HT1080 (cell line): ENCODE data around the gene NET1. TPM values are rescaled to one million over a fixed set of nuclear protein-coding genes. Genes with fewer than 3 reads are reported as not detected.

Experiments used
- DNase-seq: peaks from one replicate; pipeline ENCODE4 v3.0.0-alpha.2; 2015; ENCODE audit warnings: low read depth
- total RNA-seq: library from RNA; depleted of rRNA; stranded (reverse); fragments of >200 nt; shearing (Covaris generic); gene quantifications from 2 replicates; pipeline ENCODE4 v1.2.3, GENCODE V29; 2014

The NET1 gene
- total RNA-seq, 1 experiment from 2014 or later: 58.3 TPM

- no peak for DNase-seq
Measured at GRCh38 chr10:5480162-5480941, 68.0 kb downstream of the NET1 start.

- DNase-seq: no peak
Measured at GRCh38 chr10:5481121-5481520, 68.8 kb downstream of the NET1 start.

GRCh38 chr10:5482016-5482415 lies 69.7 kb downstream of the NET1 start:
- DNase-seq: no peak

DNA sequence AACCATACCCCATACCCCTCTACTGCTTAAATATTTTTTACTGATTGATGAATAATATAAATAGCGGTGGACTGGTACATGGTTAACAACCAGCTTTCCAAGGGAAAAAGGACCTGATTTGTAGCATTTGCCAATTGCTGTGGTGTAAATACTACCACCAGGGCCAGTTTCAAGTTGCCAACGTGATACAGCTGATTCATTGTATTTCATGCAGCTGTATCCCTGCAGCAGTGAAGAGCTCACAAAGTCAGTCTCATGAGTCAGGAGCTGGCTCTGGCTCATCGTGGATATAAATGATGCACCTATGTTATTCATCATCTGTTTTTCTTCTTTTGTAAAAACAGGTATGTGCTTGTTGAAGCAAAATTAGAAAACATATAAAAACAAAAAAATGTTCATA lies 71.8 kb downstream of the NET1 start:
- peak; percentile 58 for DNase-seq

DNA sequence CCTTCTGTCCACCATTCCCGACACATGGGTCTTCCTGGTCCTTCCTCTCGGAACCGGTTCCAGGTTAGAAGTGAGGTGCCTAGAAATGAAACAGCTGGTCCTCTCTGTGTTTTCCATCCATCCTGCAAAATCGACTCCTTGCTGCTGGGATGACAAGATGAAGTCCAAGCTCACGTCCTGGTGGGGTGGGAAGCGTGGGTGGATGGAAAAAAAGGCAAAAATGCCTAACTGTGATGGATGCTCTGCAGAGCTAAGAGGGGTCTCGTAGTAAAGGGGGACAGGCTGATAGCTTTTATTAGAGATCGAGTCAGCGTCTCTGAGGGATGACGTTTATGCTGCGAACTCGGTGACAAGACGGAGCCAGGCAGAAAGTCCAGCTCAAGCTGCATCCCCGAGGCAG lies 72.9 kb downstream of the NET1 start:
- no peak for DNase-seq

GRCh38 chr10:5485948-5486852 lies 73.8 kb downstream of the NET1 start:
- no peak for DNase-seq

DNA sequence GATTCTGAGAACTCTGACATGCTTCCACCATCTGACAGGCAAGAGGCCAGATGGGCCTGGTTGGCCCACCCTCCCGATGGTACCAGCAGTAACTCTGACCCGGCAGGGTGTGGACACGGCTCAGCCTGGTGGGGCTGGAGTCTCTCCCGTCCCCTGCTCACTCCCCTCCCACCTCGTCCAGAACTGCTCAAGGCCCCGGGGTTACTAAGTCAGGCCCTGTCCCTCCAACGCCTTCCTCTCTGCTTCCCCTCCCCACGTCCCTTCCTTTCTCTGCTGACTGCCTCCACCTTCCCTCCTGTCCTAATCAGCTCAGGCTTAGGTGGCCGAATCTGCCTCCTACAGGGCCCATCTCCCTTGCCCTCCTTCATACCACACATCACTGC lies 74.5 kb downstream of the NET1 start:
- DNase-seq: no peak

DNA sequence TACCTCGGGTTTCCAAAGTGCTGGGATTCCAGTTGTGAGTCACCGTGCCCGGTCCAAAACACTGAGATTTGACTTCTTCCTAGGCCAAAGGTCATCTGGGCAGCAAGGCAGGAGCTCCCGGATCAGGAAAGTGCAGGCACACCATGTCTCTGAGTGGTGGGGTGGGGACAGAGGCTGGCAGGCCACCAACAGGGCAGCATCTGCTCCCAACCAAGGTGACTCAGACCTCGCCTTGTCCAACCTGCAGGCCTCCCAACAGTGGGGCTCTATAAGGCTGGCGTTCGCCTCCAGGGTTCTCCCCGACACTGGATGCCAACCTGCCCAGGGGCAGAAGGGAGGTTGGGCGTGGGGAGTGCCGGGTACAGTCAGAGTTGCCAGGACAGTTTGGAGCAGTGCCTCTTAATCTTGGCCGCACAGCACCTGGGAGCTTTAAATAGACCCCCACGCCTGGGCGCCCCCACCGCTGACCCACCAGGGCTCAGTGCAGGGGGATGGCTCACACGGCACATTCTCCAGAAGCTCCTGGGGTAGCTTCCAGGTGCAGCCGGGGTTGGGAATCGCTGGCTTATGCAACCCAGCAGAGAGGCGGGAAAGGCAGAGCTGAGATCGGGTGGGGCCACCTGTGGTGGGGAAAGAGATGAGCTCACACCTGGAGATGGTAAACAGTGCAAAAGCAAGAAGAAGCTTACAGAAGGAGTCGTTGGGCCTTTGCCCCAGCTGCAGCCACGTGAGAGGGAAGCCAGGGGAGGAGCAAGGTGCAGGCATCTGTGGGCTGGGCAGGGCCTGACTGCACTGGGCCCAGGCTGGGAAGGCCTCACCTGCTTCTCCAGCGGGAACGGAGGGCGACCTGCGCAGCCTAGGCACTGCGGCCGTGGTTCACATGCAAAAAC lies 76.2 kb downstream of the NET1 start:
- DNase-seq: no peak

- DNase-seq: no peak
Measured at GRCh38 chr10:5490032-5490431, 77.7 kb downstream of the NET1 start.

DNA sequence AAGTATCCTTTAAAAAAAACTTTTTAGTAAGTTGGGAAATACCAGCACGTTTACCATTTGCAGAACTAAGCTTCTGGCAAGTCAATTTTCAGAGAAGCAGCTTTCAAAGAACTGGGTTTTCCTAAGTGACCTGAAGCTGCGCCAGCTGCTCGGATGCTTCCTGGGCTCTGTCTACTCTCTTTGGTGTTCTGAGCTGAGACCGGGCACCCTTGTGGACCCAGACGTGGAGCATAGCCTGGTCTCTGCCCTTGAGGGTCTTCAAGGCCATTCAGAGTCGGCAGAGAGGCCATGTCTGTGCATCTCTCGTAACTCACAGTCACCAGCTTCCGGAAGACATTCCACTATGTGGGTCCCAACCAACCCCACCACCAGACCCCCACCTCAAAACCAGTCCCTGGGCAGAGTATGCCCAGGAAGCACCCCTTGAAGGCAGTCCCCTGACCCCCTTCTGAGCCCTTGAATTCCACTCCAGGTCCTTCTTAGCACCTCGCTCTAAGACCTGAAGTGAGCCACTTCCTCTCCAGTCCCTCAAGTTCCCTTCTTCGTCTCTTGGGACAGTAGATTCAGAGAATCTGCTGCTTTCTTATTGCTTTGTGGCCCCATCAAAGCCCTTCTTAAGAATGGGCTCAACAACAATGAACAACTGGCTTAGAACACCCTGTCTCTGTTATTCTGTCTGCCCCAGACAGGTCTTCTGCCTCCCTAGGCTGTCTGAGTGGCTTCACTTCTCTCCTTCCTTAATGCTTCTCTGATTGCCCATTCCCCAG lies 78.5 kb downstream of the NET1 start:
- no peak for DNase-seq

- DNase-seq: no peak
Measured at GRCh38 chr10:5491477-5491876, 79.1 kb downstream of the NET1 start.

- DNase-seq: no peak
Measured at GRCh38 chr10:5492322-5492855, 80.0 kb downstream of the NET1 start.

GRCh38 chr10:5492929-5493576 lies 80.7 kb downstream of the NET1 start:
- DNase-seq: no peak

DNA sequence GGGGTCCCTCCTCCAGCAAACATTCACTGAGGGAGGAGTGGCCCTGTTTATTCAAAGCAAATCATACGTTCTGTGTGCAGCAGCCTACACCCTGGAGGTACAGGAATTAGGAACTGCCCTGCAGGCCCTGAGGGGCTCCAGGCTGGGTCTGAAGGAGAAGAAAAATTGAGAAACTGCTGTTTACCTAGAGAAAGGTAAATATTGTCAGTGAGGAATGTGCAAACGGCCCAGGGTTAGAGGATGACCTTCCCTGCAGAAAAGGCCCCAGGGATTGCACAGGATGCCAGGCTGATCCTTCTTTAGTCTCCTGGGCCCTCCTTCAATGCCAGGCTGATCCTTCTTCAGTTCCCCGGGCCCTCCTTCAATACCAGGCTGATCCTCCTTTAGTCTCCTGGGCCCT lies 81.3 kb downstream of the NET1 start:
- no peak for DNase-seq

GRCh38 chr10:5494611-5495010 lies 82.3 kb downstream of the NET1 start:
- no peak for DNase-seq

DNA sequence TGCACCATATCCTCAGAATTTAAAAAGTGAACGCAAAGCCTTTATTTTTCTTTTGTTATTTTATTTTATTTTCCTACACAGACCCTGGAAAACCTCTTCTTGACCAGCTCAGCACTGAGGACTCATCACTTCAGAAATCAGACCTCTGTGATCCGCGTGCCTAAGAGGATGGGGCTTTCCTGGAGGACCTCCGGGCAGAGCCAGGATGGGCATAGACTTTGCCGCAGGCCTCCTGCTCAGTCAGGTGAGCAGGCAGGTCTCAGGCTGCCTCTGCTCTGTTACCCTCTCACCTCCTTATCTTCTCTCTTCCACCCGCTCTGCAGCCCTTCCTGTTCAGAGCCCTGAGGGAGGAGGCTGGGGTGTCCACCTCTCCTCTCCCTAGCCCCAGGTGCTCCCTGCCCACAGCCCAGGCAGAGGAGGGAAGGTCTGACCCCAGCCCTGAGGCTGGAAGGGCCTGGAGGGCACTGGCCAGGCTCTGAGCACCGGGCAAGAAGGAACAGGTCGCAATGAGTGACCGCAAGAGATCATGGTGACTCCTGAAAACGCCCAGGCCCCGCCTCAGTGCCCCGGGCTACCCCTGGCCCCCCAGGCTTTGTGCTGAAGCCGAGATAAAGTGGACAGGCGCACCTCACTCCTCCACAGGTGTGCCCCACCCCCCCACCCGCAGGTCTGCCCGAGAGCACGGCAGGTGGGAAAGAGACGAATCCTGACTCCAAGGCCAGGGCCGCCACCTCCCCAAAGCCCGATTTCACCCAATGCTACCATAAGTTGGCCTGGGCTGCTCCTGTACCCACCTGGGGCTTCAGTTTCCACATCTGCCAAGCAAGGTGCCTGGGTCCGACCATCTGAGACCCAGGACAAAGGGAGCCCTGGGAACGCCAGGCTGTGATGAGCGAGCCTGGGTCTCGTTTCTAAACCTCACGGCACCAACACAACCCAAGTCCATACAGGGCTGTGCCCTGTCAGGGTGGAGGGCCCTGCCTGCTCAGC lies 84.2 kb downstream of the NET1 start:
- DNase-seq: no peak

DNA sequence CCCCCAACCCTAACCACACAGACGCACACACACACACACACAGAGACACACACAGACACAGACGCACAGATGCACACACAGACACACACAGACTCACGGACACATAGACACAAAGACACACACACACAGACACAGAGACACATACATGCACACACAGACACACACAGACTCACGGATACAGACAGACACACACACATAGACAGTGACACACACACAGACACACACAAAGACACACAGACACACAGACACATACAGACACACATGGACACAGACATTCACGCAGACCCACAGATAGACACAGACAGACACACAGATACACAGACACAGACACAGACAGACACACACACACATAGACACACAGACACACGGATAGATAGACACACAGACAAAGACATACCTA lies 84.9 kb downstream of the NET1 start:
- no peak for DNase-seq

- no peak for DNase-seq
Measured at GRCh38 chr10:5497948-5498730, 85.8 kb downstream of the NET1 start.
